IPS-18c (cell line): ENCODE results near the gene SLC6A6.

ENCODE experiments used
- H3K4me3 ChIP-seq: 2 replicates; pipeline ENCODE4 v1.7.0; 2013; ENCODE audit warnings: low read depth, mild to moderate bottlenecking, low read length, moderate library complexity; ENCODE audit not compliant: insufficient read depth
- H3K9me3 ChIP-seq: one replicate; pipeline ENCODE4 v1.6.1; 2013; ENCODE audit warnings: mild to moderate bottlenecking, low read length, moderate library complexity; ENCODE audit not compliant: control insufficient read depth, insufficient read depth

Gene SLC6A6

DNA sequence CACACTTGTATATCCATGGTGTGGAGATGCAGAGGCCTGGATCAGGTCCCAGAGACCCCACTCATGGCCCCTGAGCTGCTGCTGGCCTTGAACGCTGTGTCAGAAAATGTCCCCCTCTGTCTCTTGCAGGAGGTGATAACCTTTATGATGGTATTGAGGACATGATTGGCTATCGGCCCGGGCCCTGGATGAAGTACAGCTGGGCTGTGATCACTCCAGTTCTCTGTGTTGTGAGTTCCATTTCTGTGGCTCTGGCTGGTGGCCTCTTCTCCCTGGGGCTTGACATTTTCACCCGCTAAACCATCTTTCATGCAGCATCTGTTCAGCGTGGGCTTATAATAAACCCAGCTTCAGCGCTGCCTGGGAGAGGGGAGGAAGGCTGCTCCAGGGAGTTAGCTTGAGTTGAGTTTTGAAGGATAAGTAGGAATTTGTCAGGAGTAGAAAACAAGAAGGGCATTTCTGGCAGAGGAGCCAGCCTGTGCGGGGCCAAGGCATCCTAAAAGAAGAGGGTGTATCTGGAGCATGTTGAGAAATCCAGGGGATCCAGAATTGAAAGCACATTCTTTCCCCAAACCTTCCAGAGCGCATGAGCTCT is 76.6 kb downstream of the SLC6A6 start:
- Histone ChIP-seq H3K4me3 (no peak overlapping the region), H3K9me3 (no peaks in the 10 kb centered on the region)

DNA sequence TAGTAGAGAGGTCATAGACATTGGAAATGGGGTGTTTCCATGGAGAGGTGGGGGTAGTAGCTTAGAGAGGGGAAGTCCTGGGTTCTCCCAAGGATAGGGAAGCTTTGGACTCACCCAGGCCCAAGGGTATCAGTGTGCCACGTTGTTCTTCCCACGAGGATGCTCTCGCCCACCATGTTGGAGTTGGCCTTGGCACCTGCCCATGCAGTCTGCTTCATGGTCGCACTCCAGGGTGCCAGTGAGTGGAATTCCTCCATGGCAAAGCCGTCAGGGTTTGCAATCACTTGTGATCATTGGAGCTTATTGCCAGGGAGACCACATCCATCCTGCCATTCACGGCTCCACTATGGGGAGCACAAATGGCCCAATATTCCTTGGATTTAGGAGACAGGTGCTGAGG is 77.2 kb downstream of the SLC6A6 start:
- no peaks in the 10 kb centered on the region for H3K9me3 ChIP-seq
- no peak overlapping the region for H3K4me3 ChIP-seq

DNA sequence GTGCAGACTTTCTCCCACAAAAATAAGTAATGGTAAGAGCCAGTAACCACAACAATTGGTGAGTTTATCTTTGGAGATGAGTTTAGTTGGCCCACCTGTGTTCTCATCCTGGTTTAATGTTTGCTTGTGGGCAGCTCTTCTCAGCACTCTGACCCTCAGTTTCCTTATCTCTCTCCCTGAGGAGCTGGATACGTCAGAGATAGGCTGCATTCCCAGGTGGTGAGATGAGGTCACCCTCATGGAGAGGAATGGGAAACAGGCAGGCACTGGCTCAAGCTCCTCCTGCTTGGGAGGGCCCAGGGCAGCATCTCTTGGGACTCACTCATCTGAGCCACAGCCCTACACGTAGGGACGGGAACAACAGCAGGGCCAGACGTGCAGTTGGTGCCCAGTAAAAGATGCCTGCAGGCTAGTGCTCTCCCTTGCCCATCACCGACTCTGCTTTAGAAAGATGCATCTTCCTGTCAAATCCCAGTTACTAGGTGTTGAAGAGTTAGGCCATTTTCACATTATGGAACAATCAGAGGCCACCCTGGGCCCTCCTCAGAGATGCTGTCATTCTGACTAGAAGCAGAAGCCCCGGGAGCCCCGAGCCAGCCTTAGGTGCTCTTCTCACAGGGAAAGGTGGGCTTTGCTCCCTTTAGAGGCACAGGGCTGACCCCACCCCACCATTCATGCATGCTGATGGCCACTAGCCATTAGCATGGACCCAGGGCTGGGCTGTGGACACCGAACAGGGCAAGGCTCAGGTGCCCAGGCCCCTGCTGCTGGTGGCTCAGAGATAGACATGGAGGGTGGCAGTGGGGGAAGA is 78.0 kb downstream of the SLC6A6 start:
- H3K4me3 ChIP-seq = no peak overlapping the region
- no peaks in the 10 kb centered on the region for H3K9me3 ChIP-seq

- Histone ChIP-seq H3K9me3 (no peaks in the 10 kb centered on the region), H3K4me3 (no peak overlapping the region)
Observed at GRCh38 chr3:14481018-14481645, 78.7 kb downstream of the SLC6A6 start.

DNA sequence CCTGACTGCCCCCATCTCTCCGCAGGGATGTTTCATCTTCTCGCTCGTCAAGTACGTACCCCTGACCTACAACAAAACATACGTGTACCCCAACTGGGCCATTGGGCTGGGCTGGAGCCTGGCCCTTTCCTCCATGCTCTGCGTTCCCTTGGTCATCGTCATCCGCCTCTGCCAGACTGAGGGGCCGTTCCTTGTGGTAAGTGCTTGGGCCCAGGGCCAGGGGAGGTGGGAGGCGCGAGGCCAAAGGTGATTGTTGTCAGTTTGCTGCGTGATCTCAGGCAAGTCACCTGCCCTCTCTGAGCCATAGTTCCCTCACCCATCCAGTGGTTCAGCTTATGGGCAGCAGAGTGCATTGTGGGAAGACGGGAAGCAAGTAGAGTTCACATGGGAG is 79.2 kb downstream of the SLC6A6 start:
- no peaks in the 10 kb centered on the region for H3K9me3 ChIP-seq
- H3K4me3 ChIP-seq = no peak overlapping the region

DNA sequence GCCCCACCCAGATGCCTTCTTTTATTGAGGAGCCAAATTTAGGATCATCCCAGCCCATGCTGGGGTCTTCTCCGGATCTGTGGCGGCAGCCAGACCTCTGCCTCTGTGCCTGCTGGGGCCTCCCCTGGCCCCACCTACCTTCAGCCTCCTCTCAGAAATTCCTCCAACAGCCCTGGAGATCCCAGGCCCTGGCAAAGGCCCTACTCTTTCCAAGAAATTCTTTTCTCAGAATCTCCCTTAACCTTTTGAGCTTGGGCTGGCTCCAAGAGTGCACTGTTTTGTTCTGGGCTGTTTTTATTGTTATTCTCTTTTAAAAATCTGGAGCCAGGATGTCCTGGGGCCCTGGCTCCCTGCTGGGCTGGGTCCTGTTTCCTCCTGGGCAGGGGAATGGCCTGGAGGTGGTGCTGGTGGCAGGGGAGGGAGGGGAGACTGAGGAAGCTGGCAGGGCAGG is 79.9 kb downstream of the SLC6A6 start:
- Histone ChIP-seq H3K9me3 (no peaks in the 10 kb centered on the region), H3K4me3 (no peak overlapping the region)

GRCh38 chr3:14483286-14483685 is 80.9 kb downstream of the SLC6A6 start:
- Histone ChIP-seq H3K4me3 (no peak overlapping the region), H3K9me3 (no peaks in the 10 kb centered on the region)

GRCh38 chr3:14484741-14485140 is 82.3 kb downstream of the SLC6A6 start:
- H3K9me3 ChIP-seq = no peaks in the 10 kb centered on the region
- no peak overlapping the region for H3K4me3 ChIP-seq

- H3K9me3 ChIP-seq = no peaks in the 10 kb centered on the region
- H3K4me3 ChIP-seq = no peak overlapping the region
Observed at GRCh38 chr3:14485981-14486380, 83.6 kb downstream of the SLC6A6 start.

DNA sequence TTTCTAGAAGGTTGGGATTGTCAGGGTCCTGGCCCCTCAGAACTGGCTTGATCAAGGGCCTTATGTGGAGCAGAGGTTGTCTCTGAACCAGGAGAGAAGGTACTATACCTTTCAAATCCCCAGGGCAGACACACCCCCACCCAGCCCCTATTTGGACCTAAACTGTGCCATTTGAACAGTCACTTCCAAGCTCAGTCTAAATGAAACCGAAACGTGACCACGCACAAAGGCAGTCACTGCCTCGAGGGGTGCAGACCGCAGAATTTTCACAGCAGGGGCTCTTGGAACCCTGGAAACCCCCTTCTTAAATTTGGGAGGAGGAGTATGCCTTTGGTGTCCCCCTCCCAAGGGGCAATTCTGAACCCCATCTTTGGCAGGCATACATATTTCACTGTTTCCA is 84.1 kb downstream of the SLC6A6 start:
- no peak overlapping the region for H3K4me3 ChIP-seq
- no peaks in the 10 kb centered on the region for H3K9me3 ChIP-seq

DNA sequence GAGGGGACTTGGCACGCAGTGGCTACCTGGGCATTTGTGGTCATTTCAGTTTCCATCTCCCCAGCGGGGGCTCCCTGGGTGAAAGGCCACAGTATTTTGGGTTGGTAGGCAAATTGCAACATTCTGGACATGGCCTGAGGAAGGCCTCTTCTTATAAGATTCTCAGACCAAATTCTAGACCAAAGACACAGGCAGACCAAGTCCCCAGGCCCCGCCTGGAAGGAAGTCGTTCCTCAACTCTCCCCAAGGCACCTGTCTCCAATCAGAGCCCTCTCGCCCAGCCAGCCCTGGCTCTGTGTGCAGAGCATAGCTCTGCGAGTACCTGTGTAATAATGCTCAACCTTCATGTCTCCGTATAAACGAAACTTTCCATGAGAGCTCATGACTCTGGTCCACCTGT is 84.7 kb downstream of the SLC6A6 start:
- no peak overlapping the region for H3K4me3 ChIP-seq

DNA sequence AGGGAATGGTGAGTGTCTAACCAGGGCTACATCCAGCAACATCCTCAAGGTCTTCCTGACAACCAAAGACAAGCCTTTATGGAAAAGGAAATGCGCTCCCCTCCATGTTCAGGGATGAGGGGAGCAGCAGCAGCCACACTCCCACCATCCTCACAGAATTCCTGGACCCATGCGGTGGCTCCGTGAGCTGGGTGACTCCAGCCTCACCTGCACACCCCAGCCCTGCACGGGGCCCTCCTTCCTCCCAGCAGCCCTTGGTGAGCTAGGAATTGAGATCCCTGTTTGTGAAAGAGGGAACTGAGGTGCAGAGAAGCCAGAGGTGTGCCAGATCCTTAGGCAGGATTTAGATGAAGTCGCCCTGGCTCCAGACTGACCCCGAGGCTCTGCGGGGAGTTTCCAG is 85.4 kb downstream of the SLC6A6 start:
- no peak overlapping the region for H3K4me3 ChIP-seq
- H3K9me3 ChIP-seq = no peaks in the 10 kb centered on the region

More for the DNA sequence above, 84.7 kb downstream of the SLC6A6 start:
- no peaks in the 10 kb centered on the region for H3K9me3 ChIP-seq

DNA sequence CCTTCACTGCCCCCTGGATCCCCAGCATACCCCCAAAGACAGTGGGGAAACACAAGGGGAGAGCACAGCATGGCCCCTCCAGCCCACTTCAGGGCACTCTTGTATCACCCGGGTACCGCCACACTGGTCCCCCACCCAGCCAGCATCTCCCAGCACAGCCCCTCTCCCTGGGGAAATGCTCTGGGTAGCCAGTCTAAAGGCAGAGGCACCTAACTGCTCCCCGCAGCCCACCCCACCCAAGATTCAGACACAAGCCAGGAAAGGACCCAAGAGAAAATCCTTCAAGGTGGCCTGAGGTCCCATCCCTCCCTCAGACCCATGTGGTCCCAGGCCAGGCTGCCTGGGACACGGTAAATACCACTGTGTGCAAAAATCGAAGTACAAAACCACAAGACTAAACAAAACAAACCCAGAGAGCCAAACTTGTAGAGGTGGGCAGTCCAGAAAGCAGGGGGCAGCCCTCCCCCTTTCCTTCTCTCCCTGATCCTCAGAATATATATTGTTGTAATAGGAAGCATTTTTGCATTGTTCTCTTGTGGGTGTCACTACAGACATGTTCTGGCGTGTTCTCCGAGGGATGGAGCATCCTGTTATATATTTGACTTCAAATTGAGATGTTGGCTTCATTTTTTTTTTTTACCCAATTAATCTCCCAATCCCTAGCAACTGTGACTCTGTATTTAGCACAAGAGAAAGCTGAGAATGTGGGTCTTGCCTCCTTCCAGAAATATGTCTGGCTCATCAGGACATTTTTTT is 86.1 kb downstream of the SLC6A6 start:
- H3K9me3 ChIP-seq = no peaks in the 10 kb centered on the region

GRCh38 chr3:14489641-14490040 is 87.2 kb downstream of the SLC6A6 start:
- Histone ChIP-seq H3K9me3 (no peaks in the 10 kb centered on the region), H3K4me3 (no peak overlapping the region)

More for the DNA sequence above, 86.1 kb downstream of the SLC6A6 start:
- H3K4me3 ChIP-seq = no peak overlapping the region

- H3K4me3 ChIP-seq = no peak overlapping the region
- H3K9me3 ChIP-seq = no peaks in the 10 kb centered on the region
Observed at GRCh38 chr3:14490255-14490654, 87.8 kb downstream of the SLC6A6 start.

DNA sequence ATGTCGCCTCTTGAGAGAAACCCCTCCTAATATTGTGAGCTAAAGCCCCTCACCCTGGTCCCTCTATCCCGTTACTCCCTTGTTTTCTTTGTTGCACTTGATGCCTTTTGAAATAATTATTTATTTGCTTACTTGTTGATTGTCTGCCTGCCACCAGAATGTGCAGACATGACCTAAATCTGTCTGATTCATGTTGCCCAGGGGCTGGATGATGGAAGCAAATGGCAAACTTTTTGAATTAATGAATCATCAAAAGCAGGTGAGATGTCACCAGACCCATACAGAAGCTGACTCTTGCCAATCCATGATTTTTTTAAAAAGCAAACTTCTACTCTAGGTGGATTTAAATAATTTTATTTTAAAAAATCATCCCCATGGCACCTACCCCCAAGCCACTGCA is 88.4 kb downstream of the SLC6A6 start:
- no peaks in the 10 kb centered on the region for H3K9me3 ChIP-seq
- no peak overlapping the region for H3K4me3 ChIP-seq

GRCh38 chr3:14491396-14492190 is 89.2 kb downstream of the SLC6A6 start:
- Histone ChIP-seq H3K4me3 (no peak overlapping the region), H3K9me3 (no peaks in the 10 kb centered on the region)
